HG02759 (cell line): Measurements from ENCODE around the gene ARHGAP15.
"Not testable (repeated sequence)": the region's sequence is repeated elsewhere in the genome, so short reads cannot be mapped to it uniquely, and the experiment has no call there.

ENCODE experiments used
- ATAC-seq: cut with Tn5 transposase; IDR thresholded peaks from one replicate; pipeline ENCODE4 v1.9.1; 2021; ENCODE audit warnings: mild to moderate bottlenecking, moderate library complexity; ENCODE audit not compliant: unreplicated experiment

Gene ARHGAP15

DNA sequence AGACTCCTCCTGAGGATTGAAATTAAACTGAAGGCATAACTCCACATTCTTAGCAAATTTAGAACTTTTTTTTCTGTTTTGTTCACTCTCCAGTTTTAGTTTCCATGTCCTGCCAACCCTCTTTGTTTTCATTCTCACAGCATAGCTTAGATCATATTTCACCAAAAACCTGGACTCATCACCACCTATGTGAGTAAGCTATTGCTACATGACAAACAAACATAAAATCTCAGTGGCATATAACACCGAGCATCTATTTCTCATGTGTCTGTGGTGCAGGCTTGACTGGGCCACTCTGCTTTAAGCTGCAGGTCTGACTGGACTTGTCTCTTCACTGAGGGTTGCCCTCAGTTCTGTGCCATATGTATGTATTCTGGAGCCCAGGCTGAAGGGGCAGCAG is 385.2 kb downstream of the ARHGAP15 start:
- ATAC-seq: no peak

- ATAC-seq: no peak
These were observed 386.1 kb downstream of the ARHGAP15 start for GRCh38 chr2:143515318-143515717.

DNA sequence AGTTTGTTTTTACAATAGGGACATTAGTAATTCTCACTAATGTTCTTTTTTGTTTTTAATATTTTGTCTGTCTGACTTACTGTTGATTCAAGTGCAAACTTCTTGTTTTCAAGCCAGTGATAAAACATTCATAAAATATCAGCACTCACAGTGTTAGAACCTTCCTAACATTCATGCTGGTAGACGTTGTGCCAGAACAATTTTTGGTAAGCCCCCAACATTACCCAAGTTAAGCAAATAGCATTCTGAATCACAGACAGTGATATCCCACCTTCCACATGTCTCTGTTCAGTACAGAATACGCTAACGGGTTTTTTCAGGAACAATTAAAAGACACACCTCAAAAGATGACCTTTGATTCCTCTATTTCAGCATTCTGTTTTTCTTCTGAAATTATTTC is 390.3 kb downstream of the ARHGAP15 start:
- ATAC-seq: no peak

DNA sequence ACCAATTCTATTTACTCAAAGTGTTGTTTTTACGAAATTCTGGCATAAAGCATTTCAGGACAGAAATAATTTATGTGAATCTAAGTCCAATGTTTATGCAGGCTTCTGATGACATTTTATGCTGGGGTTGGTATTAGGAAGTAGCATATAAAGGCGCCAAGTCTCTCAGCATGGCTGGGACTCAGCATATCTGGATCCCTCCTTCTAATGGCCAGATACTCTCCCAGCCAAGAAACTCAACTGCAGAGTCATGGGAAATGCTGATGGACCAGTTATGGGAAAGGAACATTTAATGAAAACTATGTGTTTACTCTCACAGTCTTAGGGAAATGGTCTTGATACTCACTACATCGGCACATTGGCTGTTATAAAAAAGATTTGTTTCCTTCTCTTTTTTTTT is 392.2 kb downstream of the ARHGAP15 start:
- no peak for ATAC-seq

GRCh38 chr2:143522699-143523098 is 393.5 kb downstream of the ARHGAP15 start:
- no peak for ATAC-seq

DNA sequence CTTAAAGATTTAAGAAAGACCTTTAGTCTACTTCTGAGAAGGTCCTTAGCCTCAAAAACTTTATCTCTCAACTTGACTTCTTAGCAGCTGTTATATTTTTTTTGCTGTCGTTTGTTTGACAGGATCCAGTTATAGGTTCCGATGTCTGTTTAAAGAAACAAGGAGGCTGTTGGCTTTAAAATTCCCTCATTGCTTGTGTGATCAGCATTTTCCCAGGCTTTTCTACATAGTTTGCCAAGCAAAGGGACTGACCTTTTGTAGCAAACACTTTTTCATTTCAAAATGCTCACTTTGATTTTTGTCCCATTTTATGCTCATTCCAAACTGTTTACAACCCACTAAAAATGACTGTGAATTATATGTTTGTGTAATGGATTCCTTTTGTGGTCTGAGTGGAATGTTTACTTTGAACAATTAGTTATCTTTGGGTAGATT is 394.9 kb downstream of the ARHGAP15 start:
- no peak for ATAC-seq

DNA sequence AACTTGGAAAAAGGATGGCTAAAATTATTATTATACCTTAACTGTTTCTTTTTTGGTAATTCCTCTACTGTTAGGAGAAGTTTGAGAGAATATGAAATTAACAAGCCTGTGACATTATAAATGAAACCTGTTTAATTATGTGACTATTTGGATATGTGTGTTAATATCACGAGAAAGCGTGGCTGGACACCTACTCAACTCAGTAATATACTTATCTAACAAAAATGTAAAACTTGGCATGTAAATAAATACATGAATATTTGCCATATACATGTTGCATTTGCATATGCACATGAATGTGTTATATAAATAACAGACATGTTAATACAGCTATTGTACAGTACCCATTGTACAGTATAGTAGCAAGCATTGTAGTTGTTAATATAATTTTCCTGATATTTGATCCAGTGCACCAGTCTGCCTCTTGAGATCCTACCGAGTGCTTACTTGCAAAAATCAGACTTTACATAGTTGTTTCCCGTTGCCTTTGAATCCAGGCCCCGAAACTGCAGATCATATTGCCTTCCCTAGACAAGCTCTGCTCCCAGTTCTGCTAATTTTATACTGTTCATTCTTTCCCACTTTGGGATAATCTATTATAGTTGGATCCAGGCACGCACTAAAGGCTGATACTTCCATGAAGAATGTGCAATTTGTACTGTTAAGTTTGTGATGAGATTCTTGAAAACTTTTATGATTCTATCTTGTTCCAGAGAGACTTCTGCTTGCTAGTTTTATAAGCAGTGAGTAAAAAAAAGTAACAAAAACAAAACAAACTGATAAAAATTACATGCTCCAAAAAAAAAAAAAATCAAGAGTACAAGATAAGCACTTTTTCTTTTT is 395.6 kb downstream of the ARHGAP15 start:
- no peak for ATAC-seq

GRCh38 chr2:143525402-143525860 is 396.2 kb downstream of the ARHGAP15 start:
- no peak for ATAC-seq

DNA sequence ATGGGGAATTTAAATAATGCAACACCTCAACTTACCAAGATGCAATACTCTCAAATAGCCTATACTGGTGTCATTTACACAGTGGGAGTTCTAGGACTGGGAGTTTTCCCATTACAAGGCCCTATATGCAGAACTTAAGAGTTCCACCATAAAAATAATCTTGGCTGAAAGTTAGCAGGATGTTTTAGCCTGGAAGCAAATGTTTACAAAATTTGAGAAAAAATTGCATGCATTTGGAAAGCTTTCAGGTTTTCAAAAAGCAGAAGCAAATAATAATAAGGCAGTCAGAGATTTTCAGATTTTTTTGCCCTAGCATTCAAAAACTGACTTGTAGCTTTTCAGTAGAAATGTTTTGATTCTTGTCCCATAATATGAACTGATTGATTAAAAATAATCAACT is 397.3 kb downstream of the ARHGAP15 start:
- no peak for ATAC-seq

- no peak for ATAC-seq
These were observed 398.8 kb downstream of the ARHGAP15 start for GRCh38 chr2:143528021-143528420.

GRCh38 chr2:143529118-143529720 is 400.0 kb downstream of the ARHGAP15 start:
- ATAC-seq: no peak

DNA sequence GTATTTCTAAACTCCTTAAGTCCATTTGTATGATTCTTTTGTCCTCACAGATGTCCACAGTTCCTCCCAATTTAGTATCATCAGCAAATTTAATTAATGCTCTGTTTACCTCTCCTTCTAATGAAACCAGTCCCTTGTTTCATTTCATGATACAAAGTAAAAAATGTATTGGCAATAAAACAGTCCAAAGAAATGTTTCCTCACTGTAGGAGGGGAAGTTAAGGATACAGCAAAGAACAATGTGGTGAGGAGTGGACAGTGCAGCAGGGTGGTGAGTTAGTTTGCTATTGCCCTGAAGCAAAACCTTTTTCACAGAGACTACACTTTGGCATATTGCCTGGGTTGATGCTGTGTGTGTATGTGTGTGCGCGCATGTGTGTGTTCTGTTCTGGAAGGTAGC is 401.5 kb downstream of the ARHGAP15 start:
- ATAC-seq: no peak

DNA sequence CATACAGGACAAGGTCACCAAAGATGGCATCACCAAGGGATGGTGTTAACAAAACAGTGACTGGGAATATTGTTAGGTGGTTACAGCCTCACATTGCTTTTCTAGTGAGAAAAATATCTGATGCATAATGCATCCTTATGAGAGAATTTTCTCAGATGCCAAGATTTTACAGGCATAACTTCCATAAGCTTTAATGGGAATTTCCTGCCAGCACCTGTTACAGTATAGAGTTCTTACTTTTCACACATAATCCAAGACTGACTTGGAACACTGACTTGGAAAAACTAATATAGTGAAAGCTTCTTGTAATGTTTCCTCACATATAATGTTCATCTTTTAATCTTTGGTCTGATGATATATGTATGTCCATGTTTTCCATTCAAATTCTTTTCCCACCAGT is 402.8 kb downstream of the ARHGAP15 start:
- ATAC-seq: no peak

DNA sequence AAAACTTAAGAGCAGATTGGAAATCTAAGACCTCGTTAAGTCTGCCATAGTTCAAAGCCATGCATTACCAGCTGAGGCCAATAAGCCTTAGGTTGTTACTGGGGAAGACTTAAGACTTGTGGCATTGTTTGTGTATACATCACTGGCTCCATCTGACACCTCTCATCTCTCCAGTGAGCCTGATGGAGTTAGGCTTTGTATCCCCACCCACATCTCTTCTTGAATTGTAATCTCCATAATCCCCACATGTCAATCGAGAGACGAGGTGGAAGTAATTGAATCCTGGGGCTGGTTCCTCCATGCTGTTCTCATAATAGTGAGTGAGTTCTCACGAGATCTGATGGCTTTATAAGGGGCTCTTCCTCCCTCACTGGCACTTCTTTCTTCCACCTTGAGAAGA is 404.6 kb downstream of the ARHGAP15 start:
- ATAC-seq: no peak

GRCh38 chr2:143535802-143536201 is 406.6 kb downstream of the ARHGAP15 start:
- no peak for ATAC-seq

- ATAC-seq: not testable (repeated sequence)
These were observed 412.7 kb downstream of the ARHGAP15 start for GRCh38 chr2:143541899-143542298.

GRCh38 chr2:143545059-143545948 is 416.1 kb downstream of the ARHGAP15 start:
- no peak for ATAC-seq

- no peak for ATAC-seq
These were observed 416.7 kb downstream of the ARHGAP15 start for GRCh38 chr2:143545949-143546255.

DNA sequence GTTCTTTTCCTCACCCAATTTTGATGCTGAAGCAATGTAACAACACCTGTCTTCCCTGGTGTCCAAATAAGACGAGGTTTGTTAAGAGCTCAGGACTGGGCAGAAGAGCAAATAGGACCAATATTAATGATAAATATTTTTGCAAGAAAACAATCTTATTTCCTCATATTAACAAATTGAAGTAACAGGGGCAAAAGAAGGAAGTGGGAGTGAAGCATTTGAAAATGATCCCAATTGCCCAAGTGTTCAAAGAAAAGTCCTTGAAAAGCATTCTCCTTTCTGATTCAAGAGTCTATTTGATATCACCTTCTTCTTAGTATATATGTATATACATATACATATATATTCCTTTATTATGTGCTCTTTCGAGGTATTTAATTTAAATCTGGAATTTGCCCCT is 418.8 kb downstream of the ARHGAP15 start:
- no peak for ATAC-seq

GRCh38 chr2:143550500-143550899 is 421.3 kb downstream of the ARHGAP15 start:
- ATAC-seq: no peak

GRCh38 chr2:143551971-143552650 is 422.9 kb downstream of the ARHGAP15 start:
- no peak for ATAC-seq
